GM23248 (cell line): ENCODE results near the gene NAPG. TPM values are rescaled to one million over a fixed set of nuclear protein-coding genes. Genes with fewer than 3 reads are reported as not detected.
"Not testable (repeated sequence)": the region's sequence is repeated elsewhere in the genome, so short reads cannot be mapped to it uniquely, and the experiment has no call there.

ENCODE experiments used
- DNase-seq: peaks from one replicate; pipeline ENCODE4 v3.0.0-alpha.2; 2015
- H2AFZ ChIP-seq: fragments of 200-600 bp; sonication (generic); 2 replicates; pipeline ENCODE4 v1.6.1; 2016; ENCODE audit warnings: antibody characterized with exemption
- H3F3A ChIP-seq: fragments of 200-600 bp; sonication (generic); 2 replicates; pipeline ENCODE4 v1.6.1; 2016; ENCODE audit warnings: mild to moderate bottlenecking, antibody characterized with exemption, mixed run types; ENCODE audit not compliant: insufficient read depth
- H3K27ac ChIP-seq: fragments of 200-600 bp; sonication (generic); 2 replicates; pipeline ENCODE4 v1.5.1; 2016; ENCODE audit warnings: mild to moderate bottlenecking
- H3K27me3 ChIP-seq: fragments of 200-600 bp; sonication (generic); replicated peaks from 2 replicates; pipeline ENCODE4 v1.6.1; 2016; ENCODE audit warnings: mild to moderate bottlenecking; ENCODE audit not compliant: insufficient read depth
- H3K36me3 ChIP-seq: fragments of 200-600 bp; sonication (generic); 2 replicates; pipeline ENCODE4 v1.6.1; 2016; ENCODE audit warnings: low read depth, mild to moderate bottlenecking
- H3K4me1 ChIP-seq: fragments of 200-600 bp; sonication (generic); 2 replicates; pipeline ENCODE4 v1.6.1; 2016; ENCODE audit warnings: mild to moderate bottlenecking; ENCODE audit not compliant: insufficient read depth
- H3K4me2 ChIP-seq: fragments of 200-600 bp; sonication (generic); one replicate; pipeline ENCODE4 v1.6.1; 2016; ENCODE audit warnings: mild to moderate bottlenecking; ENCODE audit not compliant: unreplicated experiment
- H3K4me3 ChIP-seq: fragments of 200-600 bp; sonication (generic); 2 replicates; pipeline ENCODE4 v1.5.1; 2016; ENCODE audit warnings: mild to moderate bottlenecking
- H3K79me2 ChIP-seq: fragments of 200-600 bp; sonication (generic); 2 replicates; pipeline ENCODE4 v1.6.1; 2016; ENCODE audit warnings: mild to moderate bottlenecking; ENCODE audit not compliant: insufficient read depth
- H3K9ac ChIP-seq: fragments of 200-600 bp; sonication (generic); 2 replicates; pipeline ENCODE4 v1.6.1; 2016; ENCODE audit warnings: mild to moderate bottlenecking
- H3K9me2 ChIP-seq: fragments of 200-600 bp; sonication (generic); 2 replicates; pipeline ENCODE4 v1.6.1; 2016; ENCODE audit warnings: mixed run types, mild to moderate bottlenecking, moderate library complexity; ENCODE audit not compliant: insufficient read depth
- H3K9me3 ChIP-seq: fragments of 200-600 bp; sonication (generic); one replicate; pipeline ENCODE4 v1.6.1; 2017; ENCODE audit warnings: low read depth
- H4K20me1 ChIP-seq: fragments of 200-600 bp; sonication (generic); 2 replicates; pipeline ENCODE4 v1.6.0; 2016; ENCODE audit not compliant: insufficient read depth
- EZH2 ChIP-seq: fragments of 200-600 bp; sonication (generic); IDR thresholded peaks from 2 replicates; pipeline ENCODE4 v1.6.1; 2018; ENCODE audit warnings: antibody characterized with exemption, mild to moderate bottlenecking; ENCODE audit not compliant: insufficient read depth, poor library complexity, severe bottlenecking
- EZH2phosphoT487 ChIP-seq: fragments of 200-600 bp; sonication (generic); IDR thresholded peaks from 2 replicates; pipeline ENCODE4 v1.6.1; 2018; ENCODE audit warnings: antibody characterized with exemption, moderate library complexity, mild to moderate bottlenecking, low read depth; ENCODE audit not compliant: insufficient read depth
- WGBS, 2 experiments: methylation state at CpG; one replicate each; pipeline ENCODE4 v1.1.6; 2015 to 2017; ENCODE audit warnings: low lambda C conversion rate in 2 of 2, low coverage in 1 of 2; ENCODE audit errors: missing lambda C conversion rate in 2 of 2; 5-methylcytosine and 5-hydroxymethylcytosine counted together
- in situ Hi-C: fragments of 300-500 bp; cut with MboI; formaldehyde crosslinking; loops from 2 replicates; pipeline ENCODE4 v1.15.0; 2020
- polyA plus RNA-seq: library from polyadenylated mRNA; unstranded; fragments of >200 nt; fragmentation: Nextera tagmentation; extraction: Ambion mirVana; gene quantifications from 2 replicates; pipeline ENCODE4 v1.2.1, GENCODE V29; 2016
- total RNA-seq: library from RNA; depleted of rRNA; stranded (reverse); fragments of >200 nt; shearing (Covaris generic); gene quantifications from 2 replicates; pipeline ENCODE4 v1.2.3, GENCODE V29; 2014

The NAPG gene
- total and polyA plus RNA-seq, 2 experiments from 2014 or later: 24.5 to 33.6 TPM

- H3K4me3 ChIP-seq: no peak overlapping the region
- 0 out of 2 replicates have a peak, but pooled peaks cover 5% of the 10 kb centered on the region for H3K4me1 ChIP-seq
- no peaks in the 10 kb centered on the region for H3F3A ChIP-seq
- H3K9me3 ChIP-seq: no peaks in the 10 kb centered on the region
- H3K4me2 ChIP-seq: no peak overlapping the region
- no peak overlapping the region for H3K27ac ChIP-seq
- no peaks in the 10 kb centered on the region for H3K27me3 ChIP-seq
- H3K9ac ChIP-seq: no peak overlapping the region
- no peaks in the 10 kb centered on the region; the same call in 1 of the 2 replicates for H4K20me1 ChIP-seq
- no peak for TF ChIP-seq EZH2phosphoT487
- no peak for TF ChIP-seq EZH2
- in situ Hi-C loops: no loop called here
- peaks cover 67% of the 10 kb centered on the region for H3K36me3 ChIP-seq
- DNase-seq: no peak
- H2AFZ ChIP-seq: no peak overlapping the region
- peaks cover 36% of the 10 kb centered on the region for H3K79me2 ChIP-seq
- no peaks in the 10 kb centered on the region for H3K9me2 ChIP-seq
Measured at GRCh38 chr18:10543277-10543676, 17.4 kb downstream of the NAPG start.

- H3F3A ChIP-seq: no peaks in the 10 kb centered on the region
- H3K9me2 ChIP-seq: no peaks in the 10 kb centered on the region
- H4K20me1 ChIP-seq: no peaks in the 10 kb centered on the region
- H3K4me2 ChIP-seq: no peak overlapping the region
- in situ Hi-C loops: no loop called here
- H3K4me1 ChIP-seq: 0 out of 2 replicates have a peak, but pooled peaks cover 5% of the 10 kb centered on the region
- no peak overlapping the region for H3K27ac ChIP-seq
- no peak overlapping the region for H3K9ac ChIP-seq
- peaks cover 67% of the 10 kb centered on the region for H3K36me3 ChIP-seq
- TF ChIP-seq EZH2 (no peak), EZH2phosphoT487 (no peak)
- H3K4me3 ChIP-seq: no peak overlapping the region
- no peak for DNase-seq
- H3K79me2 ChIP-seq: peaks cover 29% of the 10 kb centered on the region; the same call in 1 of the 2 replicates
- no peaks in the 10 kb centered on the region for H3K27me3 ChIP-seq
- 88 to 92% methylated on average over 9 of the region's 9 CpGs for WGBS, 2 experiments
- H2AFZ ChIP-seq: no peak overlapping the region
- no peaks in the 10 kb centered on the region for H3K9me3 ChIP-seq
Measured at GRCh38 chr18:10544093-10544748, 18.4 kb downstream of the NAPG start.

GRCh38 chr18:10546557-10547300 is 20.9 kb downstream of the NAPG start:
- Histone ChIP-seq H2AFZ (no peak overlapping the region), H3K27ac (no peak overlapping the region), H3K79me2 (peaks cover 17% of the 10 kb centered on the region; the same call in 1 of the 2 replicates), H3F3A (no peaks in the 10 kb centered on the region), H3K4me2 (no peak overlapping the region), H3K27me3 (no peaks in the 10 kb centered on the region), H3K4me3 (no peak overlapping the region), H3K9me2 (no peaks in the 10 kb centered on the region), H4K20me1 (no peaks in the 10 kb centered on the region), H3K9ac (no peak overlapping the region), H3K4me1 (0 out of 2 replicates have a peak, but pooled peaks cover 5% of the 10 kb centered on the region), H3K9me3 (no peaks in the 10 kb centered on the region), H3K36me3 (peaks cover 67% of the 10 kb centered on the region)
- no peak for DNase-seq
- in situ Hi-C loops: no loop called here
- WGBS, 2 experiments: 77% methylated on average over 7 of the region's 7 CpGs
- no peak for TF ChIP-seq EZH2
- no peak for TF ChIP-seq EZH2phosphoT487

GRCh38 chr18:10552226-10552625 is 26.4 kb downstream of the NAPG start:
- no peak overlapping the region for H3K27ac ChIP-seq
- 73 to 88% methylated on average over 3 of the region's 3 CpGs for WGBS, 2 experiments

GRCh38 chr18:10556251-10556650 is 30.4 kb downstream of the NAPG start:
- in situ Hi-C loops: loop anchor here (25.0 kb wide), 1 partner anchor 606 kb away; no protein-coding TSS in a partner anchor

More at GRCh38 chr18:10552226-10552625, 26.4 kb downstream of the NAPG start:
- H3K4me2 ChIP-seq: no peak overlapping the region
- peaks cover 76% of the 10 kb centered on the region for H3K36me3 ChIP-seq
- in situ Hi-C loops: loop anchor here (25.0 kb wide), 1 partner anchor 610 kb away; no protein-coding TSS in a partner anchor
- no peaks in the 10 kb centered on the region for H3K9me2 ChIP-seq
- H3K4me1 ChIP-seq: no peaks in the 10 kb centered on the region
- no peaks in the 10 kb centered on the region for H3K79me2 ChIP-seq
- no peak overlapping the region for H3K9ac ChIP-seq
- TF ChIP-seq EZH2 (no peak), EZH2phosphoT487 (no peak)
- DNase-seq: no peak
- no peak overlapping the region for H3K4me3 ChIP-seq
- H2AFZ ChIP-seq: no peak overlapping the region
- H4K20me1 ChIP-seq: no peaks in the 10 kb centered on the region
- no peaks in the 10 kb centered on the region for H3F3A ChIP-seq
- no peaks in the 10 kb centered on the region for H3K9me3 ChIP-seq
- H3K27me3 ChIP-seq: no peaks in the 10 kb centered on the region

More at GRCh38 chr18:10556251-10556650, 30.4 kb downstream of the NAPG start:
- not testable (repeated sequence) for H3K4me3 ChIP-seq, H3K27me3 ChIP-seq, H3K9me2 ChIP-seq, H3K9ac ChIP-seq, H3K9me3 ChIP-seq, DNase-seq, H3K79me2 ChIP-seq, H3K4me2 ChIP-seq, H3K27ac ChIP-seq, H4K20me1 ChIP-seq, H3F3A ChIP-seq, H3K4me1 ChIP-seq, H2AFZ ChIP-seq
- H3K36me3 ChIP-seq: peaks cover 38% of the 10 kb centered on the region
- 94 to 97% methylated on average over 10 of the region's 10 CpGs for WGBS, 2 experiments
